HG03064 (cell line): ENCODE results near the gene TSSC4.

Source experiments
- ATAC-seq: cut with Tn5 transposase; IDR thresholded peaks from one replicate; pipeline ENCODE4 v1.9.1; 2021; ENCODE audit warnings: low read depth; ENCODE audit not compliant: unreplicated experiment

Gene TSSC4

GRCh38 chr11:2385156-2386151 lies 15.1 kb upstream of the TSSC4 start:
- ATAC-seq = no peak

GRCh38 chr11:2386591-2386990 lies 14.0 kb upstream of the TSSC4 start:
- no peak for ATAC-seq

- no peak for ATAC-seq
These were observed 13.1 kb upstream of the TSSC4 start for GRCh38 chr11:2387266-2387987.

GRCh38 chr11:2388431-2389376 lies 11.8 kb upstream of the TSSC4 start:
- no peak for ATAC-seq

GRCh38 chr11:2389377-2390026 lies 11.0 kb upstream of the TSSC4 start:
- no peak for ATAC-seq

- no peak for ATAC-seq
These were observed 10.3 kb upstream of the TSSC4 start for GRCh38 chr11:2390091-2390724.

GRCh38 chr11:2390725-2391151 lies 9.8 kb upstream of the TSSC4 start:
- ATAC-seq = no peak

GRCh38 chr11:2391181-2391975 lies 9.2 kb upstream of the TSSC4 start:
- ATAC-seq = no peak

GRCh38 chr11:2392241-2392959 lies 8.2 kb upstream of the TSSC4 start:
- no peak for ATAC-seq

- no peak for ATAC-seq
These were observed 7.3 kb upstream of the TSSC4 start for GRCh38 chr11:2393111-2393868.

- ATAC-seq = no peak
These were observed 6.4 kb upstream of the TSSC4 start for GRCh38 chr11:2393941-2394817.

- ATAC-seq = no peak
These were observed 5.8 kb upstream of the TSSC4 start for GRCh38 chr11:2394818-2395105.

GRCh38 chr11:2395211-2395730 lies 5.3 kb upstream of the TSSC4 start:
- no peak for ATAC-seq

- ATAC-seq = no peak
These were observed 4.7 kb upstream of the TSSC4 start for GRCh38 chr11:2395856-2396255.

GRCh38 chr11:2396471-2396870 lies 4.1 kb upstream of the TSSC4 start:
- ATAC-seq = no peak

- no peak for ATAC-seq
These were observed 3.5 kb upstream of the TSSC4 start for GRCh38 chr11:2397005-2397404.
